ENCODE data around the gene ARHGEF7.

ARHGEF7 gene

DNA sequence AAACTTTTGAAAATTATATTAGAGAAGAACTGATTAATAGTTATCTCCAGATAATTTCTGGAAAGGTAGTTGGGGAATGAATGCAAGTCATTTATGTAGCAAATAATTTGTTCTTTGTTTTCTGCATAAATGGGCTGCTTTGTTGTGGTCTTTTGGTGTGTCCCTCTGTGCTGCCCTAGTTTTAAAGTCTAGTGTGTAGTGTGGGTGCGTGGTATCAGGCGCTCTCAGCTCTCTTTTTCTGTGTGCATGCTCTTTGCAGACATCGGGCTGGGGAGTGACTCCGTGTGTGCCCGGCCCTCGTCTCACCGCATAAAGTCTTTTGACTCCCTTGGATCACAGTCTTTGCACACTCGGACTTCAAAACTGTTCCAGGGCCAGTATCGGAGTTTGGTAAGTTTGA is 94.5 kb downstream of the ARHGEF7 start:
- no peak for TF ChIP-seq GATA3 (IDR thresholded peaks at IDR 0.05; ENCODE audit: low read depth, low read length)
- no peak for TF ChIP-seq GATA2 (IDR thresholded peaks at IDR 0.05; ENCODE audit: low read depth, low read length)

DNA sequence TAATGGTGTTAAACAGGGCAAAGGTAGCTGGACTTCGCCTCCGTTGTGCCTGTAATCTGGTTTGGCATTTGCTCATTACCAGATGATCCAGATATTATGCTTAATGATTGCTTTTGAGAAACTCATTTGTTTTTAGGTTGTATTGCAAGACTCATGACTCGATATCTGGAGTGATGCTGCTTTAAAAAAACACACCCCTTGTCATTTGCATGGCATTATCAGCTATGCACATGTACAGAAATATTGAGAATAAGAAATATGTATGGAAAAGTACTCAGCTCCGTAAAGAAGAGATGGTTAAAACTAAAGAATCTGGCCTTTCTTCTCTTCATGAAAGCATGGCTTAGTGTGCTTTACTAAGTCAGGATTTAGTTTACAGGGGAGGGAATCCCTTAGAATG is 95.0 kb downstream of the ARHGEF7 start:
- TF ChIP-seq GATA3 (IDR thresholded peaks at IDR 0.05; ENCODE audit: low read depth, low read length) (no peak), GATA2 (IDR thresholded peaks at IDR 0.05; ENCODE audit: low read depth, low read length) (no peak)

DNA sequence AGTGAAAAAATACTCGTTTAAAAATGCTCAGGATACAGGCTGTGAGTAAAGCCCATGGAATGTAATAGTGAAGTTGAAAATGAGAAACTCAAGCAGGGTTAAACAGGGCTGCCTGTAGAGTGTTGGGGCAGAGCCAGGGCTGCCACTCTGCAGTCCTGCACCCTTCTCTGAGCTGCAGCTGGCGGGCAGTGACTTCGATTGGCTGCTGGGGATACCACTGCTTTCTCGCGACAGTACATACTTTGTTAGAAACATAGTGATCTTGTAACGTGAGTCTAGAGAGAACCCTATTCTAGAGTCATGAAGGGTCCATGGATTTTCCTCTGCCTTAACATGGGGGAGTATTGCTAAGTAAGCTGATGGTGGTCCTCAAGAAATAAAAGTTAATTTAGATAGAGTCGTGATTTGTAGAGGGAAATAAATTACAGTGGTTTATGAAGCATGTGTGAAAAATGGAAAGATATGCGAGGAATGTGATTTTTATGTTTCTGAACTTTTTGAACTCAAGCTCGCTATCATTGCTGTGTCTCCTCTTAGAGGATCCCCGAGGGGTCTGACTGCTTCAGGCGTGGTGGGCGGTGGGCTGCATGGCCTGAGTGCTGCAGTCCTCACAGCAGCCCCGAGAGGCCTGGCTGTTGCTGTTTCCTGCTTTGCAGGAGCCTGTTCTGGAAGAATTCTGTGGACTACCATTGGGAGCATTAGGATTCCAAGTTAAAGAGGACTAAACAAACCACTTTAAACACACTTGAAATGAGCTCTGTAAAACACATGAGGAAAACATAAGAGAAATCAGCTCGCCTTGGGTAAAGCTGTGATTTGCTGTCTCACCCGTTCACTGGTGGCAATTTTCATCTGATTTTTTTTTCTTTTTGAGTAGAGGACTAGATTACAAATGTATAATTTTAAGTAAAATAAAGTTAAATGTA is 95.7 kb downstream of the ARHGEF7 start:
- no peak for TF ChIP-seq GATA2 (IDR thresholded peaks at IDR 0.05; ENCODE audit: low read depth, low read length)
- TF ChIP-seq GATA3 (IDR thresholded peaks at IDR 0.05; ENCODE audit: low read depth, low read length): no peak

DNA sequence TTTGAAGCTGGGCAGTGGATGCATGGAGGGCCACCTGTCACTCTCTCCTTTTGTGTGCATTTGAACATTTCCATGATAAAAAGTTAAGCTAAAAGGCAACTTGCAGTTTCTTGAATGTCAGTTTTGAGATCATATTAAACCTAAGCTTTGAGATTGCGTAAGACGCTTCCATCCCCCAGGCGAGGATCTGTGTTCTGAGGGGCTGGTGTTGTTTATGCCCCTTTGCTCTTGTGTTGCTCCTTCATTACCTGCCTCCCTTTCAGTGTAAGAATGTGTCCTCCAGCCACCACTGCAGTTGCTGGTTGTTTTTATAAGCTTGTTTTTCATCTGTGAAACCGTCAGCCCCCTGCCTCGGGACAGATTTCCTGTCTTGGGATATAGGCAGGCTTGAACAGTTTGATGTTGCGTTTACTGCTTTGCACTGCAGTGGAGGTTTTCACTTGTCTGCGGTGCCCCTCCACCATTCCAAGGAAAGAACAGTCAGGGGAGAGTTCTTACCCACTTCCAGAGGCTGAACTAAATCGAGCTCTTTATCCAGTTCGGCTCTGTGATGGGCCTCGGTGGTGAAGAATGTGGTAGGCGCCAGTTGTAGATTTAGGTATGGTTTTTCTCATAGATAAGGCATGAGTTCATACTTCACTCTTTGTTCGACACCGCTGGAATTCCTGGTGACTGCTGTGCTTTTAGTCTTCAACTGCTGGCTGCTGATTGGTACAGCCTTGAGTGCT is 96.8 kb downstream of the ARHGEF7 start:
- no peak for TF ChIP-seq GATA3 (IDR thresholded peaks at IDR 0.05; ENCODE audit: low read depth, low read length)
- TF ChIP-seq GATA2 (IDR thresholded peaks at IDR 0.05; ENCODE audit: low read depth, low read length): no peak

DNA sequence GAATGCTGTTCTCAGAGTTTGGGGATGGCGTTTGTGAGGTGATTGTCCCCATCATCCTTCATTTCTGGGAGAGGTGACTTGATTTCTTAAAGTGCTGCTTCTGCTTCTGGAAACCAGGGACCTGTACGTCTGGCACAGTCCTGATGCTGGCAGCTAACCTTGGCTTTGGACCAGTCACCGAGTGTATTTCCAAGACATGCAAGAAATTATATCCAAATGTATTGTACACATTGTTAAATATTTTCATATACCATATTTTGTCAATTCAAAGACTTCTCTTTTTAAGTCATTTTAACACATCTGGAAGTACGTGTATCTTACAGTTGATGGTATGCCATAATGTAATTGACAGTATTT is 97.4 kb downstream of the ARHGEF7 start:
- TF ChIP-seq GATA3 (IDR thresholded peaks at IDR 0.05; ENCODE audit: low read depth, low read length): no peak
- no peak for TF ChIP-seq GATA2 (IDR thresholded peaks at IDR 0.05; ENCODE audit: low read depth, low read length)

DNA sequence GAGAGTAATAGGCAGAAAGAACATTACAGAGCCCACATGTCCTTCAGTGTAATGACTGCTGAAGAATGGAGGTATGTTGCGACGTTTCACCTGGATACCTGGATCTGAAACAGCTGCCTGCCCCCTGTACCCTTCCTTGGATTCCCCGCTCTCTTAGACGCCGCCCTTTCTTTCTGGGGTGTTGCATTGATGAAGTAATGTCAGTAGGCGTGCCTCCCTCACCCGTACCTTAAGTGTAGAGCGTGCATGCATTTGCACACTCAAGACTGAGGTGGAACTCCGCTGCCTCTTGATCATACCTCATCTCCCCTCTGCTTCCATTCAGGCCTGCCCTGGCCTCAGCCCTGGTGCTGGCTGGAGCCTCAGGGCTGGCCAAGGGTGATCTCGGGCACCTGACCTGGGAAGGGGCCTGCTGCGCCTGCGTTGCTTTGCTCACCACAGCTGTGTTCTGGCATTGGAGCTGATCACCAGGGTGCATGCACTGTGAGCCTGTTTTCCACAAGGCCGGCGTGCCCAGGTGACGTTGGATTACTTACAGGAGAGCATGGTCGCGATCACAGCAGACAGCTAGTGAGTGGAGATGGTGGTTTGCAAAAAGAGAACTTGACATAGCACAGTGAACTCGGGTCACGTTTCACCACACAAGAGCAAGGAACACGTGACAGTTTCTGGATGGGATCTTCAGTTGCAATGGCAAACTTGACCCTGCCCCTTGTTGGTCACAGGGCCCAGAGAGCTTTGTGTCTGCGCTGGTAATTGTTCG is 99.0 kb downstream of the ARHGEF7 start:
- TF ChIP-seq GATA2 (IDR thresholded peaks at IDR 0.05; ENCODE audit: low read depth, low read length): no peak
- TF ChIP-seq GATA3 (IDR thresholded peaks at IDR 0.05; ENCODE audit: low read depth, low read length): no peak

DNA sequence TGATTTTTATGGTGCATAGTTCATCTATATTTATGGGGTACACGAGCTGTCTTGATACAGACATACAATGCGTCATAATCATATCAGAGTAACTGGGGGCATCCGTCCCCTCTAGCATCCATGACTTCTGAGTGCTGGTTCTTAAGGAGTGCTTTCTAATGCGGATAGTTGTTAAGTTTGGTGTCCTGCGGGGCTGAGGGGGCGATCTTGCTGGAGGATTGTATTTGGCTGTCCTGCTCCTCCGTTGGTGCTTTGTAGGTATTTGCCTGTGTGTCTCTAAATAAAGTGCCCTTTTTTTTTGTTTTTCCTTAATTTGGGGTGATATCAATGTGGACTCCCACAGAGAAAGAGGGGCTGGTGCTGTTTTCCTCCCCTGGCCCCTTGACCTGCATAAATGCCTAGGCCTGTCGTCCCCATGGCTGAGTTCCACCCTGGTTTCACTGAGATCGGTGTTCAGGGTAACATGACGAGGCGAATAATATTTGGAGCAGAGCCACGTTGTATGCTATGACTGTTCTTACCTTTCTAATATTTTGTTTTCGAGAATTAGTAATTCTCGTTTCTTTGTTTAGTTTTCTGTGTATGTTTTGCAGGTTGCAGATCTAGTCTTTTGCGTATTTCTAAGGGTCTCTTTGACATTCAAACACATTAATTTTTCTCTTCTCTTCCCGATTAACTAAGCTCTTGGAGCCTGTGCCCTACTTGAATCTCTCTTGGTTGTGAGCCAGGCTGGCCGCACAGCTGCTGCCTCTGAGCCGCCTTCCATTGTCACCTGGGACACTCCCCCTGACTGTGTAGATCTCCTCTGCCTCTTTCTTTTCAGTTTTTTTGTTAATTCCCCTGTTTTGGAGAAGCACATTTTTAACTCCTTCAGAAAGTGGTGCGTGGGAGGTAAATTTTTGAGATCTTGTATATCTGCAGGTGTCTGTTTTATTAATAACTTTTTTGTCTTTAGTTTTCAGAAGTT is 100.3 kb downstream of the ARHGEF7 start:
- TF ChIP-seq GATA2 (IDR thresholded peaks at IDR 0.05; ENCODE audit: low read depth, low read length) (no peak), GATA3 (IDR thresholded peaks at IDR 0.05; ENCODE audit: low read depth, low read length) (no peak)

DNA sequence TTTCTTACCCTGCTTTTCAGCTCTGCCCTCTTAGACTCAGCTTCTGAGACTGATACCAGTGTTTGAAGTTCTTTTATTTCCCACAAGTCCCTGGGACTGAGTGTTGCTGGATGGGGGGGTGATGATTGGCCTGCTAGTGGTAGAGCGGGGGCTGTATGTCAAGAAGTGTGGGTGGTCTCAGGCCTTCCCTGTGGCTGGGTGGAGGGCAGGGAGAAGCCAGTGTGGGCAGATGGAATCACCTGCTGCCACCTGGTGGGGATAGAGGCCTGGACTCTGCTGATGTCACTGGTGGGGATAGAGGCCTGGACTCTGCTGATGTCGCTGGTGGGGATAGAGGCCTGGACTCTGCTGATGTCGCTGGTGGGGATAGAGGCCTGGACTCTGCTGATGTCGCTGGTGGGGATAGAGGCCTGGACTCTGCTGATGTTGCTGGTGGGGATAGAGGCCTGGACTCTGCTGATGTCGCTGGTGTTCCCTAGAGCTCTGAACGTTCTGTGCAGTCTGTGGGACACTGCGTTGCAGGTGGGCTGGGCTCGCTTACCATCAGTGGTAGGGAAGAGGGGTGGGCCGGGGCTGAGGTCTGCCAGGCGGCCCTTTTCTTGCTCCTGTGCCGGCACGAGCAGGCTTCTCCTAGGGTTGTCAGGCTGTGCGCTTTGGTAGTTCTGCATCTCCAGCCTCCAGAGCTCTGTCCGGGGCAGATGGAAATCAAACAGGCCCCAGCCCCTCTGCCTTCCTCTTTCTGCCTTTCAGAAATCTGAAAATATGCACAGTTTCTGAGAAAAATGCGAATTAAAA is 101.3 kb downstream of the ARHGEF7 start:
- TF ChIP-seq GATA2 (IDR thresholded peaks at IDR 0.05; ENCODE audit: low read depth, low read length) (no peak), GATA3 (IDR thresholded peaks at IDR 0.05; ENCODE audit: low read depth, low read length) (no peak)

DNA sequence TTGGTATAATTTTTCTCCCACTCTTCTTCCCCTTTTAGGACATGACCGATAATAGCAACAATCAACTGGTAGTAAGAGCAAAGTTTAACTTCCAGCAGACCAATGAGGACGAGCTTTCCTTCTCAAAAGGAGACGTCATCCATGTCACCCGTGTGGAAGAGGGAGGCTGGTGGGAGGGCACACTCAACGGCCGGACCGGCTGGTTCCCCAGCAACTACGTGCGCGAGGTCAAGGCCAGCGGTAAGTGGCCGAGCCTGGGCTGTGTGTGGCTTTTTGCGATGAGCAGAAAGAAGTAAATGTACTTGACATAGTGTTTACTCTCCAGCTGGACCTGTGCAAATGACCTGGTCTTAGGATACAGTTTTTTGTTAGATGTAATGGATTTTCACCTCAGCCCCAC is 102.5 kb downstream of the ARHGEF7 start:
- no peak for TF ChIP-seq GATA2 (IDR thresholded peaks at IDR 0.05; ENCODE audit: low read depth, low read length)
- no peak for TF ChIP-seq GATA3 (IDR thresholded peaks at IDR 0.05; ENCODE audit: low read depth, low read length)

DNA sequence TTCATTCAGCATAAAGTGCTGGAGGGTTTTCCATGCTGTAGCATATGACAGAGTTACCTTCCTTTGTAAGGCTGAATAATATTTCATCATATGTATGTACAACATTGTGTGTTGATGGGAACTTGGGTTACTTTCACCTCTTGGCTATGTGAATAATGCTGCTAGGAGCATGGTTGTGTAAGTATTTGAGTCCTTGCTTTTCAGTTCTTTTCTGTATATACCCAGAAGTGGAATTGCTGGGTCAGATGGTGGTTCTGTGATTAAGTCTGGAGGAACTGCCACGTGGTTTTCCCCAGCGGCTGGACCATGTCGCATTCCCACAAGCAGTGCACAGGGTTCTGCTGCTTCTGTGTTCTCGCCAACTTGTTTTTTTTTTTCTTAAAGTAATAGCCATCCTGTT is 104.2 kb downstream of the ARHGEF7 start:
- TF ChIP-seq GATA3 (IDR thresholded peaks at IDR 0.05; ENCODE audit: low read depth, low read length) (no peak), GATA2 (IDR thresholded peaks at IDR 0.05; ENCODE audit: low read depth, low read length) (no peak)

DNA sequence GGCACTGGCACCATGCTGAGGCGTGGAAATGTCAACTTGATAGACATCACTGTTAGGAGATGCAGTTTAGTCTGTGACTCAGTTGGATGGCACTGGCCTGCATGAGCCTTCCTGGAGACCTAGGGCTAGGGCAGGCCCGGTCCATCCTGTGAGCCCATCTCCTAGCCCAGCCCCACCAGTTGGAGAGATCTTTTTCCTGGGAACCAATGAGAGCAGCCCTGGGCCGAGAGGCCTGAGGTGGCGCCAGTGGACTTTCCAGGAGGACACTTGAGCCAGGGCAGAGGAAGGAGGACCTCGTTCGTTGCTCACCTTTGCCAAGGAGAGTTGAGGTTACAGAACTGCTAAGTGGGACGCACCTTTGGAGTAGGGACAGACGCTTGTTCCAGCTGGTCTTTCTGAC is 104.8 kb downstream of the ARHGEF7 start:
- no peak for TF ChIP-seq GATA2 (IDR thresholded peaks at IDR 0.05; ENCODE audit: low read depth, low read length)
- TF ChIP-seq GATA3 (IDR thresholded peaks at IDR 0.05; ENCODE audit: low read depth, low read length): no peak

DNA sequence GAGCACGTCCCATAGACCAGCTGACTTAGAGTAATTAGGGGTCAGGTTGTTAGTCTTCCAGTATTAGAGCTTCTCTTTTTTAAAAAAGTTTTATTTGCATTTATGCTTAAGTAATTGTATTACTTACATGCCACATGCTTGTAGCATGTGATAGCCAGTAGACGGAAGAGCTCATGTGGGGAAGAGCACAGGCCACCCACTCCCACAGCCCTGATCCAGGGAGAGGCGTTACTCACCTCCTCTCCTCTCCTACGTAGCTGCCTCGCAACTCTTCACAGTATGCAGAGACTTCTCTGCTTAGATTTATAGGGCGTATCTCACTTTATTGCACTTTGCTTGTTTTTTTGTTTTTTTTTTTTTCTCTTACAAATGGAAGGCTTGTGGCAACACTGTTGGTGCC is 110.1 kb downstream of the ARHGEF7 start:
- no peak for TF ChIP-seq GATA2 (IDR thresholded peaks at IDR 0.05; ENCODE audit: low read depth, low read length)
- no peak for TF ChIP-seq GATA3 (IDR thresholded peaks at IDR 0.05; ENCODE audit: low read depth, low read length)

Data from SH-SY5Y (cell line).